H1 (cell line): Measurements from ENCODE around the gene TMCC1. TPM values are rescaled to one million over a fixed set of nuclear protein-coding genes. Genes with fewer than 3 reads are reported as not detected.

Experiments
- CTCF ChIA-PET: fragments of 300-600 bp; sonication (Branson Sonifier 250); formaldehyde crosslinking; loops from one replicate; lab custom pipeline; 2021; ENCODE audit not compliant: partially characterized antibody; lab: Charles Lee
- POLR2A ChIA-PET: fragments of 300-600 bp; sonication (Branson Sonifier 250); formaldehyde crosslinking; loops from one replicate; lab custom pipeline; 2021; ENCODE audit warnings: inconsistent platforms; ENCODE audit not compliant: partially characterized antibody; lab: Charles Lee
- DNase-seq, 2 experiments: peaks; one replicate each; pipeline versions ENCODE4 v3.0.0 to v3.0.0-alpha.2; 2010 to 2022; ENCODE audit warnings: low spot score in 2 of 2, low read depth in 1 of 2, mixed read lengths in 1 of 2
- FAIRE-seq: peaks from 2 replicates; lab custom pipeline; 2011; peaks lifted over from hg19 to GRCh38; lab: Jason Lieb, UNC
- H2AFZ ChIP-seq: 2 replicates; pipeline ENCODE4 v1.8.1; 2012; ENCODE audit warnings: low read length, inconsistent platforms
- H2AK5ac ChIP-seq: 2 replicates; pipeline ENCODE4 v1.6.1; 2013; ENCODE audit warnings: low read depth, low read length
- H2BK120ac ChIP-seq: replicated peaks from 2 replicates; pipeline ENCODE3; 2013; ENCODE audit warnings: low read depth, low read length, inconsistent platforms
- H2BK12ac ChIP-seq: 2 replicates; pipeline ENCODE4 v1.6.1; 2013; ENCODE audit warnings: low read depth, low read length
- H2BK15ac ChIP-seq: 2 replicates; pipeline ENCODE4 v1.6.1; 2013; ENCODE audit warnings: low read length
- H2BK20ac ChIP-seq: 2 replicates; pipeline ENCODE4 v1.6.1; 2013; ENCODE audit warnings: low read length
- H2BK5ac ChIP-seq: 2 replicates; pipeline ENCODE4 v1.6.1; 2013; ENCODE audit warnings: low read depth, low read length
- H3K14ac ChIP-seq: 2 replicates; pipeline ENCODE4 v1.6.1; 2013; ENCODE audit warnings: inconsistent platforms; ENCODE audit not compliant: insufficient read length
- H3K18ac ChIP-seq: 2 replicates; pipeline ENCODE4 v1.6.1; 2013; ENCODE audit warnings: low read length; ENCODE audit errors: extremely low read depth
- H3K23ac ChIP-seq: 2 replicates; pipeline ENCODE4 v1.6.1; 2013; ENCODE audit warnings: inconsistent platforms; ENCODE audit not compliant: insufficient read length
- H3K23me2 ChIP-seq: 2 replicates; pipeline ENCODE4 v1.6.1; 2013; ENCODE audit warnings: low read depth, low read length
- H3K27ac ChIP-seq: 2 replicates; pipeline ENCODE4 v1.6.1; 2011; ENCODE audit warnings: low read depth, low read length, inconsistent platforms
- H3K27me3 ChIP-seq, 4 experiments: replicated peaks in 1 of 4; 1 replicate in 1 of 4; 2 replicates in 3 of 4; pipeline versions ENCODE4 v1.6.1 to v1.8.1; 2011 to 2013; ENCODE audit warnings: low read length in 3 of 4, mild to moderate bottlenecking in 3 of 4, inconsistent platforms in 2 of 4, mixed read lengths in 2 of 4, moderate library complexity in 1 of 4; ENCODE audit not compliant: control insufficient read depth in 3 of 4, insufficient read depth in 3 of 4; ENCODE audit errors: extremely low read depth in 1 of 4
- H3K36me3 ChIP-seq, 4 experiments: 2 replicates each; pipeline versions ENCODE4 v1.6.1 to v1.8.1; 2011 to 2013; ENCODE audit warnings: mild to moderate bottlenecking in 4 of 4, low read length in 3 of 4, moderate library complexity in 2 of 4, control low read depth in 1 of 4, inconsistent platforms in 1 of 4; ENCODE audit not compliant: insufficient read depth in 4 of 4, control insufficient read depth in 2 of 4
- H3K4ac ChIP-seq: replicated peaks from 2 replicates; pipeline ENCODE3; 2013; ENCODE audit warnings: low read length, low read depth, mixed read lengths, inconsistent platforms; ENCODE audit not compliant: insufficient read length
- H3K4me1 ChIP-seq, 4 experiments: replicated peaks in 1 of 4; 1 replicate in 1 of 4; 2 replicates in 3 of 4; pipeline versions ENCODE4 v1.6.1 to v1.8.1; 2011 to 2013; ENCODE audit warnings: low read length in 3 of 4, inconsistent platforms in 2 of 4, mixed read lengths in 1 of 4; ENCODE audit not compliant: insufficient read depth in 4 of 4, control insufficient read depth in 3 of 4
- H3K4me2 ChIP-seq, 2 experiments: 2 replicates each; pipeline versions ENCODE4 v1.6.1 to v1.8.1; 2011 to 2013; ENCODE audit warnings: low read depth in 2 of 2, low read length in 2 of 2, control low read depth in 1 of 2, inconsistent platforms in 1 of 2, mild to moderate bottlenecking in 1 of 2; ENCODE audit not compliant: insufficient read depth in 1 of 2
- H3K4me3 ChIP-seq, 4 experiments: fragments of 200-600, 300-600 bp in 1 of 4; sonication (generic), shearing (Covaris generic), sonication (Bioruptor Twin) in 1 of 4; 2 replicates each; pipeline versions ENCODE4 v1.5.1 to v1.8.1; 2011 to 2016; ENCODE audit warnings: low read length in 4 of 4, low read depth in 3 of 4, control low read depth in 2 of 4, inconsistent platforms in 2 of 4, mild to moderate bottlenecking in 2 of 4, mixed read lengths in 1 of 4, moderate library complexity in 1 of 4; ENCODE audit not compliant: insufficient read depth in 2 of 4; ENCODE audit errors: extremely low read depth in 1 of 4
- H3K56ac ChIP-seq: replicated peaks from 2 replicates; pipeline ENCODE3; 2013; ENCODE audit warnings: low read depth, mild to moderate bottlenecking, mixed read lengths, low read length, inconsistent platforms; ENCODE audit not compliant: insufficient read length
- H3K79me1 ChIP-seq: 2 replicates; pipeline ENCODE4 v1.6.1; 2013; ENCODE audit warnings: low read depth, low read length, control low read depth
- H3K79me2 ChIP-seq, 2 experiments: 2 replicates each; pipeline versions ENCODE4 v1.6.1 to v1.8.1; 2012 to 2013; ENCODE audit warnings: low read length in 2 of 2, mild to moderate bottlenecking in 2 of 2, inconsistent platforms in 1 of 2; ENCODE audit not compliant: insufficient read depth in 2 of 2, control insufficient read depth in 1 of 2
- H3K9ac ChIP-seq, 4 experiments: replicated peaks in 1 of 4; 1 replicate in 1 of 4; 2 replicates in 3 of 4; pipeline versions ENCODE4 v1.6.1 to v1.8.1; 2011 to 2013; ENCODE audit warnings: low read depth in 3 of 4, low read length in 3 of 4, control low read depth in 2 of 4, mild to moderate bottlenecking in 2 of 4, moderate library complexity in 2 of 4, inconsistent platforms in 1 of 4; ENCODE audit errors: extremely low read depth in 1 of 4
- H3K9me3 ChIP-seq, 2 experiments: 2 replicates each; pipeline versions ENCODE4 v1.6.1 to v1.8.1; 2012 to 2013; ENCODE audit warnings: mild to moderate bottlenecking in 2 of 2, moderate library complexity in 2 of 2, control low read depth in 1 of 2, inconsistent platforms in 1 of 2, low read depth in 1 of 2, low read length in 1 of 2, mixed read lengths in 1 of 2; ENCODE audit not compliant: insufficient read depth in 2 of 2
- H4K20me1 ChIP-seq, 2 experiments: replicated peaks in 1 of 2; 2 replicates each; pipeline versions ENCODE3 to v1.8.1; 2011 to 2013; ENCODE audit warnings: inconsistent platforms in 2 of 2, low read length in 2 of 2, mild to moderate bottlenecking in 1 of 2; ENCODE audit not compliant: insufficient read depth in 2 of 2, control insufficient read depth in 1 of 2
- H4K5ac ChIP-seq: 2 replicates; pipeline ENCODE4 v1.6.1; 2013; ENCODE audit warnings: low read length, low read depth, mixed read lengths, inconsistent platforms; ENCODE audit not compliant: insufficient read length
- H4K8ac ChIP-seq: 2 replicates; pipeline ENCODE4 v1.8.0; 2013; ENCODE audit warnings: mild to moderate bottlenecking, moderate library complexity, low read length, inconsistent platforms; ENCODE audit not compliant: insufficient read depth; ENCODE audit errors: extremely low read depth
- H4K91ac ChIP-seq: replicated peaks from 2 replicates; pipeline ENCODE3; 2013; ENCODE audit warnings: low read length, mixed read lengths, inconsistent platforms; ENCODE audit not compliant: insufficient read length
- EGR1 ChIP-seq: IDR thresholded peaks from 2 replicates; pipeline ENCODE4 v1.6.1; 2011; ENCODE audit warnings: low read depth, low read length, borderline replicate concordance
- FOSL1 ChIP-seq: IDR thresholded peaks from 2 replicates; pipeline ENCODE4 v1.6.1; 2011; ENCODE audit warnings: mild to moderate bottlenecking, low read depth, low read length, moderate library complexity; ENCODE audit not compliant: insufficient read depth
- HDAC2 ChIP-seq, 2 experiments: fragments of 300-600 bp in 1 of 2; sonication (generic) in 1 of 2; IDR thresholded peaks; 2 replicates each; pipeline ENCODE4 v1.6.1; 2011 to 2012; ENCODE audit warnings: low read depth in 2 of 2, low read length in 2 of 2, mild to moderate bottlenecking in 2 of 2, moderate library complexity in 2 of 2, borderline replicate concordance in 1 of 2, inconsistent platforms in 1 of 2
- KDM5A ChIP-seq: fragments of 200-600 bp; IDR thresholded peaks from 2 replicates; pipeline ENCODE4 v1.7.1; 2012; ENCODE audit warnings: mild to moderate bottlenecking, low read length, inconsistent platforms, mixed read lengths
- NANOG ChIP-seq: IDR thresholded peaks from 2 replicates; pipeline ENCODE4 v1.6.1; 2011; ENCODE audit warnings: low read length, low read depth, mild to moderate bottlenecking, inconsistent platforms; ENCODE audit not compliant: insufficient read depth, poor library complexity, severe bottlenecking
- POU5F1 ChIP-seq: IDR thresholded peaks from 2 replicates; pipeline ENCODE4 v1.6.1; 2011; ENCODE audit warnings: low read depth, mild to moderate bottlenecking, low read length, moderate library complexity
- SIN3A ChIP-seq, 2 experiments: IDR thresholded peaks in 1 of 2; conservative IDR thresholded peaks in 1 of 2; 2 replicates each; pipeline ENCODE4 v1.6.1; 2011 to 2012; ENCODE audit warnings: low read length in 2 of 2, improper control_type of control experiment in 1 of 2, low read depth in 1 of 2, mild to moderate bottlenecking in 1 of 2
- TAF1 ChIP-seq: IDR thresholded peaks from 2 replicates; pipeline ENCODE4 v1.6.1; 2011; ENCODE audit warnings: mild to moderate bottlenecking, low read depth, low read length
- WGBS, 2 experiments: shearing (Covaris generic) in 1 of 2; methylation state at CpG; one replicate each; pipeline versions ENCODE4 v1.1.6 to v1.1.7; 2013 to 2015; ENCODE audit warnings: low lambda C conversion rate in 2 of 2, mixed read lengths in 2 of 2, inconsistent platforms in 1 of 2, low coverage in 1 of 2, missing lambda C conversion rate in 1 of 2; ENCODE audit not compliant: insufficient replicate concordance in 2 of 2, insufficient coverage in 1 of 2, insufficient read length in 1 of 2; ENCODE audit errors: extremely low coverage in 1 of 2, missing lambda C conversion rate in 1 of 2; 5-methylcytosine and 5-hydroxymethylcytosine counted together
- polyA plus RNA-seq, 7 experiments: library from polyadenylated mRNA; depleted of rRNA in 3 of 7; stranded (reverse) in 5 of 7; unstranded in 2 of 7; fragments of >200 nt in 5 of 7; fragments of 200-250 nt in 2 of 7; gene quantifications; 1 replicate in 5 of 7; 2 replicates in 1 of 7; 4 replicates in 1 of 7; pipeline versions ENCODE4 v1.2.1 to v1.2.3, GENCODE V29; 2011 to 2013; ENCODE audit warnings: missing spikeins in 2 of 7, mixed read lengths in 2 of 7
- total RNA-seq: library from RNA; stranded (reverse); fragmentation: NEBNext Ultra II Directional; extraction: Animal tissue kit (Norgen Biotek cat#: 25700); gene quantifications from 2 replicates; pipeline ENCODE4 v1.2.1, GENCODE V29; 2021
- TF ChIP-seq, protein P1 (sequence below): IDR thresholded peaks from 2 replicates; pipeline ENCODE4 v1.6.1; 2012; ENCODE audit warnings: low read length, inconsistent platforms

TMCC1 gene
- total and polyA plus RNA-seq, 2 of the 8 experiments (the other 6 are each of a cell fraction or from before 2014, with no cell fraction given), result 10.4 to 27.1 TPM

DNA sequence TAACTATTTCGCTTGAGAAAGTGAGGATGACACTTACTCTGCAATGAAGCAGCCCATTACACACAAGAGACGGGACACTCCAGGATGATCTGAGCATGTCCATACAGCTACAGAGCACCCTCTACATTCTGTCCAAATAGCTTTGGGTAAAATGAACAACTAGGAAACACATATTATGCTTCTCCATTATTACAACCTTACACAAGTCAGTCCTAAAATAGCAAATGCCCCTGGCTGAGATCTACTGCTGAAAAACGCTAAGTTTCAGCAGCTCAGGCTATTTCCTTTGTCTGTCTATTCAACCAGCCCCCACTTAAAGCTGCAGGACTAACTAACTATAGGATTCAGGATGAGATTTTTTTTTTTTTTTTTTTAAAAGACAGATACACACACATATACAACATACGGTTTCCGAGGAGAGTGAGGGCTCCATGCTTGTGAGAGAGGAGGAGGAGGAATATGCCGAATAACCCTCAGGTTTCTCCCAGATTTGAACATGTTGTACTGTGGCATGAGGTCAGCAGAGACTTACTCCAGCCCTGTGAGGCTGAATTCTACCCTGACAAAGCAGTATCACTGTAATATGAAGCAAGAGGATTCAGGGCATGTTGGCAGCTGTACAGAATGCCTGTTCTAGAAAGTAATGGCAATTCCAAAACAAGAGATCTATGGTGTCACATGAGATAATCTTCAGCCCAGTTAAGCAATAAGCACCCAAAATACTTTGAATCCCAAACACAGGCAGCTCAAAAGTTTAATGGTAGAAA, 169.8 kb downstream of the TMCC1 start:
- Histone ChIP-seq H4K91ac (no peak overlapping the region), H4K20me1 (no peaks in the 10 kb centered on the region), H3K23me2 (no peaks in the 10 kb centered on the region; the same call in 1 of the 2 replicates), H4K8ac (no peak overlapping the region), H3K9ac (no peak overlapping the region), H3K4me1 (peaks cover 7 to 23% (median 18%) of the 10 kb centered on the region in 4 experiments; a peak in 5 of 7 replicates), H3K27ac (no peak overlapping the region), H3K79me1 (peaks cover 3% of the 10 kb centered on the region), H3K56ac (no peak overlapping the region), H2AFZ (no peak overlapping the region), H3K9me3 (no peaks in the 10 kb centered on the region; a peak in 1 of 4 replicates), H3K4me3 (no peak overlapping the region), H3K36me3 (no peaks in the 10 kb centered on the region), H3K79me2 (no peaks in the 10 kb centered on the region), H3K4me2 (peak overlapping the region in 1 of 2 experiments; percentile 29; a peak in 1 of 4 replicates), H2BK120ac (no peak overlapping the region), H2BK20ac (no peak overlapping the region), H3K4ac (no peak overlapping the region), H3K27me3 (no peaks in the 10 kb centered on the region), H4K5ac (no peak overlapping the region), H2BK5ac (no peak overlapping the region), H3K23ac (no peak overlapping the region), H2BK12ac (no peak overlapping the region), H3K14ac (no peak overlapping the region), H3K18ac (no peak overlapping the region), H2AK5ac (no peak overlapping the region), H2BK15ac (no peak overlapping the region)
- peak; percentile 19 for FAIRE-seq
- DNase-seq, result no peak
- ChIA-PET CTCF (interaction anchor here (0.6 to 2.1 kb wide), 6 partner anchors 19 to 218 kb away, joined by 3 to 6 read pairs (median 3); no protein-coding TSS in a partner anchor), POLR2A (interaction anchor here (0.7 kb wide), 1 partner anchor 101 kb away, joined by 3 read pairs; no protein-coding TSS in a partner anchor)
- WGBS, 2 experiments, result 80% methylated on average over 6 of the region's 6 CpGs; no CpG with 5 or more reads in 1 of the 2 experiments
- TF ChIP-seq, protein P1, sequence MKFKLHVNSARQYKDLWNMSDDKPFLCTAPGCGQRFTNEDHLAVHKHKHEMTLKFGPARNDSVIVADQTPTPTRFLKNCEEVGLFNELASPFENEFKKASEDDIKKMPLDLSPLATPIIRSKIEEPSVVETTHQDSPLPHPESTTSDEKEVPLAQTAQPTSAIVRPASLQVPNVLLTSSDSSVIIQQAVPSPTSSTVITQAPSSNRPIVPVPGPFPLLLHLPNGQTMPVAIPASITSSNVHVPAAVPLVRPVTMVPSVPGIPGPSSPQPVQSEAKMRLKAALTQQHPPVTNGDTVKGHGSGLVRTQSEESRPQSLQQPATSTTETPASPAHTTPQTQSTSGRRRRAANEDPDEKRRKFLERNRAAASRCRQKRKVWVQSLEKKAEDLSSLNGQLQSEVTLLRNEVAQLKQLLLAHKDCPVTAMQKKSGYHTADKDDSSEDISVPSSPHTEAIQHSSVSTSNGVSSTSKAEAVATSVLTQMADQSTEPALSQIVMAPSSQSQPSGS, result no peak
- no peak for TF ChIP-seq NANOG
- TF ChIP-seq KDM5A, result no peak
- no peak for TF ChIP-seq POU5F1
- no peak for TF ChIP-seq TAF1
- no peak for TF ChIP-seq SIN3A (conservative IDR thresholded peaks at IDR 0.05 in 1 of 2, IDR thresholded peaks at IDR 0.05 in 1 of 2; ENCODE audit: low read depth in 1 of 2, low read length in 2 of 2)
- TF ChIP-seq HDAC2 (IDR thresholded peaks at IDR 0.05; ENCODE audit: borderline replicate concordance in 1 of 2, low read depth in 2 of 2, low read length in 2 of 2), result no peak
- no peak for TF ChIP-seq EGR1
- TF ChIP-seq FOSL1, result no peak
